Loucy (cell line): ENCODE measurements around the gene SNX11.

Source experiments
- H2AFZ ChIP-seq: fragments of 200-600 bp; sonication (generic); 2 replicates; pipeline ENCODE4 v1.6.0; 2016; ENCODE audit warnings: antibody characterized with exemption, mild to moderate bottlenecking, low read length, moderate library complexity
- H3F3A ChIP-seq: fragments of 200-600 bp; 2 replicates; pipeline ENCODE4 v1.6.0; 2016; ENCODE audit warnings: antibody characterized with exemption, low read depth, mild to moderate bottlenecking
- H3K27me3 ChIP-seq: fragments of 200-600 bp; sonication (generic); 2 replicates; pipeline ENCODE4 v1.6.1; 2014; ENCODE audit warnings: low read length, mild to moderate bottlenecking; ENCODE audit not compliant: insufficient read depth, poor library complexity, severe bottlenecking
- H3K36me3 ChIP-seq: fragments of 200-600 bp; sonication (generic); 2 replicates; pipeline ENCODE4 v1.6.1; 2016; ENCODE audit warnings: low read length; ENCODE audit not compliant: insufficient read depth
- H3K4me1 ChIP-seq: fragments of 200-600 bp; sonication (generic); 2 replicates; pipeline ENCODE4 v1.5.1; 2014; ENCODE audit warnings: low read length, mild to moderate bottlenecking; ENCODE audit not compliant: insufficient read depth, poor library complexity, severe bottlenecking
- H3K4me2 ChIP-seq: fragments of 200-600 bp; sonication (generic); 2 replicates; pipeline ENCODE4 v1.6.0; 2014; ENCODE audit warnings: antibody characterized with exemption, low read length, low read depth, mild to moderate bottlenecking; ENCODE audit not compliant: poor library complexity, severe bottlenecking
- H3K4me3 ChIP-seq: fragments of 200-600 bp; sonication (generic); 2 replicates; pipeline ENCODE4 v1.5.1; 2014; ENCODE audit warnings: low read length, mild to moderate bottlenecking, mixed read lengths; ENCODE audit not compliant: poor library complexity, severe bottlenecking
- H3K79me2 ChIP-seq: fragments of 200-600 bp; sonication (generic); 2 replicates; pipeline ENCODE4 v1.6.1; 2014; ENCODE audit warnings: low read length; ENCODE audit not compliant: insufficient read depth
- H3K9ac ChIP-seq: fragments of 200-600 bp; sonication (generic); 2 replicates; pipeline ENCODE4 v1.6.0; 2014; ENCODE audit warnings: mild to moderate bottlenecking, low read depth, low read length, moderate library complexity; ENCODE audit not compliant: poor library complexity, severe bottlenecking
- H3K9me2 ChIP-seq: fragments of 200-600 bp; sonication (generic); replicated peaks from 2 replicates; pipeline ENCODE4 v1.6.1; 2016; ENCODE audit warnings: low read depth, low read length, mixed read lengths
- H3K9me3 ChIP-seq: fragments of 200-600 bp; sonication (generic); 2 replicates; pipeline ENCODE4 v1.6.1; 2014; ENCODE audit warnings: mild to moderate bottlenecking, antibody characterized with exemption, low read length, low read depth; ENCODE audit not compliant: insufficient read depth
- H4K20me1 ChIP-seq: fragments of 200-600 bp; sonication (generic); 2 replicates; pipeline ENCODE4 v1.6.0; 2014; ENCODE audit warnings: antibody characterized with exemption, low read length, mild to moderate bottlenecking; ENCODE audit not compliant: insufficient read depth, poor library complexity, severe bottlenecking
- EZH2phosphoT487 ChIP-seq: fragments of 200-600 bp; IDR thresholded peaks from 2 replicates; pipeline ENCODE4 v1.6.1; 2018; ENCODE audit warnings: antibody characterized with exemption, mild to moderate bottlenecking, moderate library complexity, borderline replicate concordance
- TF ChIP-seq, protein P1 (sequence below): fragments of 200-600 bp; sonication (generic); conservative IDR thresholded peaks from 2 replicates; pipeline ENCODE4 v1.5.1; 2014; ENCODE audit warnings: mild to moderate bottlenecking, antibody characterized with exemption, low read length

SNX11 gene

DNA sequence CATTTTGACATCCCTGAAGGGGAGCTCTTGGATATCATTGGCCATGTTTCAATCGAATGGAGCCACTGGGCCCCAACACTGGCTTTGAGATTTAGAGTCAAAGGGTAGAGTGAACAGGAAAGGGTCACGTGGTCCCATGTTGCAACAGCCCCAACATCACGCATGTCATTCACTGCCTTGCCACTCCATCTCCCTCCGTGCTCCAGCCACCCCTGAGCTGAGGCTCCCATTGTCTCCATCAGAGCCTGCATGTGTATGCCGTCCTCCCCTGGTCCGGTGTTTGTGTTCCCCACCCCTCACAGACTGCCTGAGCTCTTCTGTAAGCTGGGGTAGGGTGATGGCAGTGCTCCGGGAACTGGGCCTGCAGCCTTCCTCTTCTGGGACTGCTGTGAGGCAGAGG lies 47.3 kb upstream of the SNX11 start:
- H3K9me2 ChIP-seq, result no peaks in the 10 kb centered on the region
- TF ChIP-seq, protein P1, sequence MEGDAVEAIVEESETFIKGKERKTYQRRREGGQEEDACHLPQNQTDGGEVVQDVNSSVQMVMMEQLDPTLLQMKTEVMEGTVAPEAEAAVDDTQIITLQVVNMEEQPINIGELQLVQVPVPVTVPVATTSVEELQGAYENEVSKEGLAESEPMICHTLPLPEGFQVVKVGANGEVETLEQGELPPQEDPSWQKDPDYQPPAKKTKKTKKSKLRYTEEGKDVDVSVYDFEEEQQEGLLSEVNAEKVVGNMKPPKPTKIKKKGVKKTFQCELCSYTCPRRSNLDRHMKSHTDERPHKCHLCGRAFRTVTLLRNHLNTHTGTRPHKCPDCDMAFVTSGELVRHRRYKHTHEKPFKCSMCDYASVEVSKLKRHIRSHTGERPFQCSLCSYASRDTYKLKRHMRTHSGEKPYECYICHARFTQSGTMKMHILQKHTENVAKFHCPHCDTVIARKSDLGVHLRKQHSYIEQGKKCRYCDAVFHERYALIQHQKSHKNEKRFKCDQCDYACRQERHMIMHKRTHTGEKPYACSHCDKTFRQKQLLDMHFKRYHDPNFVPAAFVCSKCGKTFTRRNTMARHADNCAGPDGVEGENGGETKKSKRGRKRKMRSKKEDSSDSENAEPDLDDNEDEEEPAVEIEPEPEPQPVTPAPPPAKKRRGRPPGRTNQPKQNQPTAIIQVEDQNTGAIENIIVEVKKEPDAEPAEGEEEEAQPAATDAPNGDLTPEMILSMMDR, result no peak
- no peak for TF ChIP-seq EZH2phosphoT487
- peaks cover 41% of the 10 kb centered on the region for H3K79me2 ChIP-seq
- peaks cover 22% of the 10 kb centered on the region for H4K20me1 ChIP-seq
- H3K27me3 ChIP-seq, result no peaks in the 10 kb centered on the region
- H3K4me1 ChIP-seq, result peaks cover 11% of the 10 kb centered on the region
- H3F3A ChIP-seq, result no peaks in the 10 kb centered on the region
- no peak overlapping the region for H3K9ac ChIP-seq
- no peak overlapping the region for H3K4me2 ChIP-seq
- H3K4me3 ChIP-seq, result no peak overlapping the region
- no peak overlapping the region for H2AFZ ChIP-seq
- H3K36me3 ChIP-seq, result peaks cover 87% of the 10 kb centered on the region
- H3K9me3 ChIP-seq, result no peaks in the 10 kb centered on the region

DNA sequence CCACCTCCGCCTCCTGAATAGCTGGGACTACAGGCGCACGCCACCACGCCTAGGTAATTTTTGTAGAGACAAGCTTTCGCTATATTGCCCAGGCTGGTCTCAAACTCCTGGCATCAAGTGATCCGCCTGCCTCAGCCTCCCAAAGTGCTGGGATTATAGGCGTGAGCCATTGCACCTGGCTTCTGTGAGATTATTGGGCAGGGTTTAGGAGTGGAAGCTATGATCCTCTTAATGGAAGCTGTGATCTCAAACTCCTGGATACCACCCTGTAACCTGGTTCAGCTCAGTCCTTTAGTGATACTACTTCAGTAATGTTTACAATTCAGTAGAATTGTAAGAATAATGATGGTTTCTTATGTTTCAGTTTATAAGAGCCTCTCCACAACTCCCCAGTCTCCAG lies 45.3 kb upstream of the SNX11 start:
- no peaks in the 10 kb centered on the region for H3F3A ChIP-seq
- H3K4me3 ChIP-seq, result no peak overlapping the region
- H3K9ac ChIP-seq, result no peak overlapping the region
- peaks cover 6% of the 10 kb centered on the region for H4K20me1 ChIP-seq
- peaks cover 85% of the 10 kb centered on the region for H3K36me3 ChIP-seq
- H3K79me2 ChIP-seq, result peaks cover 21% of the 10 kb centered on the region; the same call in 1 of the 2 replicates
- no peak overlapping the region for H2AFZ ChIP-seq
- no peaks in the 10 kb centered on the region for H3K9me2 ChIP-seq
- TF ChIP-seq EZH2phosphoT487, result no peak
- TF ChIP-seq, protein P1, result no peak
- H3K9me3 ChIP-seq, result no peaks in the 10 kb centered on the region
- no peaks in the 10 kb centered on the region for H3K4me1 ChIP-seq
- no peak overlapping the region for H3K4me2 ChIP-seq
- no peaks in the 10 kb centered on the region for H3K27me3 ChIP-seq

DNA sequence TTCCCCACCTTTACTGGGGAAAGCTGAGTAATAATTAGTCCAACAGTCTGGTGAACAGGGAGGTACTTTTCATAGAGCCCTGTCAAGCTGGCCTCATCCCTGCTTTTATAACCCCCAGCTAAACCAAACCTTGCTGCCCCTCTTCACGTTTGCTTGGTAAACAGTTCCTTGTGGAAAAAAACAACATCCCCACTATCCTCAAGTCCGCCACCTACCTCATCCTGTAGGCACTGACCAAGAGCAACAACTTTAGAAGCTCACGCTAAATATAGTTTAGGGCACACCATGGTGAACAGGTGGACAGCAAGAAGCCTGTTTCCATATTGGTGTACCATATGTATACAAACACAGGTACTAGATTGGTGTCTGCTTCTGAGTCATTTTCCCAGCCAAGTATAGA lies 42.9 kb upstream of the SNX11 start:
- H4K20me1 ChIP-seq, result peaks cover 6% of the 10 kb centered on the region
- H3K9ac ChIP-seq, result no peak overlapping the region
- TF ChIP-seq, protein P1, result no peak
- TF ChIP-seq EZH2phosphoT487, result no peak

More for the DNA sequence above, 42.9 kb upstream of the SNX11 start:
- no peak overlapping the region for H3K4me3 ChIP-seq
- H3K36me3 ChIP-seq, result peaks cover 80% of the 10 kb centered on the region; the same call in 1 of the 2 replicates
- H2AFZ ChIP-seq, result no peak overlapping the region
- no peaks in the 10 kb centered on the region for H3K9me3 ChIP-seq
- no peaks in the 10 kb centered on the region for H3K4me1 ChIP-seq
- H3F3A ChIP-seq, result 0 out of 2 replicates have a peak, but pooled peaks cover 1% of the 10 kb centered on the region
- H3K79me2 ChIP-seq, result peaks cover 2% of the 10 kb centered on the region; the same call in 1 of the 2 replicates
- H3K27me3 ChIP-seq, result no peaks in the 10 kb centered on the region
- H3K4me2 ChIP-seq, result no peak overlapping the region
- no peaks in the 10 kb centered on the region for H3K9me2 ChIP-seq
